Measurements from ENCODE around the gene RBMS3. TPM values are rescaled to one million over a fixed set of nuclear protein-coding genes. Genes with fewer than 3 reads are reported as not detected.
"Not testable (repeated sequence)": the region's sequence is repeated elsewhere in the genome, so short reads cannot be mapped to it uniquely, and the experiment has no call there.

Gene RBMS3
- polyA plus RNA-seq, 1 donor = 27.7 TPM

- DNase-seq = no peak
Observed at GRCh38 chr3:29757054-29757777, 476.3 kb downstream of the RBMS3 start.

- DNase-seq = no peak
Observed at GRCh38 chr3:29758108-29758433, 477.2 kb downstream of the RBMS3 start.

GRCh38 chr3:29758434-29759322, 477.8 kb downstream of the RBMS3 start:
- peak; percentile 74 for DNase-seq

GRCh38 chr3:29759411-29760225, 478.7 kb downstream of the RBMS3 start:
- peak; percentile 18 for DNase-seq

GRCh38 chr3:29760226-29760685, 479.4 kb downstream of the RBMS3 start:
- DNase-seq = peak; percentile 21

GRCh38 chr3:29761517-29761916, 480.6 kb downstream of the RBMS3 start:
- no peak for DNase-seq

GRCh38 chr3:29763115-29763514, 482.2 kb downstream of the RBMS3 start:
- DNase-seq = no peak

GRCh38 chr3:29764041-29764440, 483.2 kb downstream of the RBMS3 start:
- DNase-seq = peak; percentile 56

- DNase-seq = peak; percentile 88
Observed at GRCh38 chr3:29764603-29765254, 483.9 kb downstream of the RBMS3 start.

- DNase-seq = no peak
Observed at GRCh38 chr3:29771602-29772001, 490.7 kb downstream of the RBMS3 start.

GRCh38 chr3:29772436-29772835, 491.6 kb downstream of the RBMS3 start:
- DNase-seq = no peak

- no peak for DNase-seq
Observed at GRCh38 chr3:29773481-29773880, 492.6 kb downstream of the RBMS3 start.

- no peak for DNase-seq
Observed at GRCh38 chr3:29775340-29775739, 494.5 kb downstream of the RBMS3 start.

GRCh38 chr3:29777869-29778268, 497.0 kb downstream of the RBMS3 start:
- no peak for DNase-seq

GRCh38 chr3:29789686-29790085, 508.8 kb downstream of the RBMS3 start:
- peak; percentile 16 for DNase-seq

- DNase-seq = no peak
Observed at GRCh38 chr3:29796808-29797207, 515.9 kb downstream of the RBMS3 start.

- no peak for DNase-seq
Observed at GRCh38 chr3:29802057-29802456, 521.2 kb downstream of the RBMS3 start.

GRCh38 chr3:29804044-29804443, 523.2 kb downstream of the RBMS3 start:
- DNase-seq = no peak

GRCh38 chr3:29805757-29806156, 524.9 kb downstream of the RBMS3 start:
- DNase-seq = no peak

- DNase-seq = not testable (repeated sequence)
Observed at GRCh38 chr3:29808324-29808723, 527.5 kb downstream of the RBMS3 start.

- no peak for DNase-seq
Observed at GRCh38 chr3:29822071-29822470, 541.2 kb downstream of the RBMS3 start.

- no peak for DNase-seq
Observed at GRCh38 chr3:29823233-29823632, 542.4 kb downstream of the RBMS3 start.
